HG02610 (cell line): ENCODE results near the gene MYBBP1A.
"Not testable (repeated sequence)": the region's sequence is repeated elsewhere in the genome, so short reads cannot be mapped to it uniquely, and the experiment has no call there.

ENCODE experiments used
- ATAC-seq: cut with Tn5 transposase; IDR thresholded peaks from one replicate; pipeline ENCODE4 v1.9.1; 2021; ENCODE audit warnings: mild to moderate bottlenecking, moderate library complexity; ENCODE audit not compliant: unreplicated experiment

MYBBP1A gene, protein sequence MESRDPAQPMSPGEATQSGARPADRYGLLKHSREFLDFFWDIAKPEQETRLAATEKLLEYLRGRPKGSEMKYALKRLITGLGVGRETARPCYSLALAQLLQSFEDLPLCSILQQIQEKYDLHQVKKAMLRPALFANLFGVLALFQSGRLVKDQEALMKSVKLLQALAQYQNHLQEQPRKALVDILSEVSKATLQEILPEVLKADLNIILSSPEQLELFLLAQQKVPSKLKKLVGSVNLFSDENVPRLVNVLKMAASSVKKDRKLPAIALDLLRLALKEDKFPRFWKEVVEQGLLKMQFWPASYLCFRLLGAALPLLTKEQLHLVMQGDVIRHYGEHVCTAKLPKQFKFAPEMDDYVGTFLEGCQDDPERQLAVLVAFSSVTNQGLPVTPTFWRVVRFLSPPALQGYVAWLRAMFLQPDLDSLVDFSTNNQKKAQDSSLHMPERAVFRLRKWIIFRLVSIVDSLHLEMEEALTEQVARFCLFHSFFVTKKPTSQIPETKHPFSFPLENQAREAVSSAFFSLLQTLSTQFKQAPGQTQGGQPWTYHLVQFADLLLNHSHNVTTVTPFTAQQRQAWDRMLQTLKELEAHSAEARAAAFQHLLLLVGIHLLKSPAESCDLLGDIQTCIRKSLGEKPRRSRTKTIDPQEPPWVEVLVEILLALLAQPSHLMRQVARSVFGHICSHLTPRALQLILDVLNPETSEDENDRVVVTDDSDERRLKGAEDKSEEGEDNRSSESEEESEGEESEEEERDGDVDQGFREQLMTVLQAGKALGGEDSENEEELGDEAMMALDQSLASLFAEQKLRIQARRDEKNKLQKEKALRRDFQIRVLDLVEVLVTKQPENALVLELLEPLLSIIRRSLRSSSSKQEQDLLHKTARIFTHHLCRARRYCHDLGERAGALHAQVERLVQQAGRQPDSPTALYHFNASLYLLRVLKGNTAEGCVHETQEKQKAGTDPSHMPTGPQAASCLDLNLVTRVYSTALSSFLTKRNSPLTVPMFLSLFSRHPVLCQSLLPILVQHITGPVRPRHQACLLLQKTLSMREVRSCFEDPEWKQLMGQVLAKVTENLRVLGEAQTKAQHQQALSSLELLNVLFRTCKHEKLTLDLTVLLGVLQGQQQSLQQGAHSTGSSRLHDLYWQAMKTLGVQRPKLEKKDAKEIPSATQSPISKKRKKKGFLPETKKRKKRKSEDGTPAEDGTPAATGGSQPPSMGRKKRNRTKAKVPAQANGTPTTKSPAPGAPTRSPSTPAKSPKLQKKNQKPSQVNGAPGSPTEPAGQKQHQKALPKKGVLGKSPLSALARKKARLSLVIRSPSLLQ (N-terminal part only)

GRCh38 chr17:4554997-4555799, at the start of gene MYBBP1A:
TSS of gene MYBBP1A (minus strand) at chr17:4555384. CDS start at chr17:4555324, 60 bp downstream.
- ATAC-seq, result peak; percentile 83

GRCh38 chr17:4604736-4605135, 49.6 kb upstream of the MYBBP1A start:
- not testable (repeated sequence) for ATAC-seq

DNA sequence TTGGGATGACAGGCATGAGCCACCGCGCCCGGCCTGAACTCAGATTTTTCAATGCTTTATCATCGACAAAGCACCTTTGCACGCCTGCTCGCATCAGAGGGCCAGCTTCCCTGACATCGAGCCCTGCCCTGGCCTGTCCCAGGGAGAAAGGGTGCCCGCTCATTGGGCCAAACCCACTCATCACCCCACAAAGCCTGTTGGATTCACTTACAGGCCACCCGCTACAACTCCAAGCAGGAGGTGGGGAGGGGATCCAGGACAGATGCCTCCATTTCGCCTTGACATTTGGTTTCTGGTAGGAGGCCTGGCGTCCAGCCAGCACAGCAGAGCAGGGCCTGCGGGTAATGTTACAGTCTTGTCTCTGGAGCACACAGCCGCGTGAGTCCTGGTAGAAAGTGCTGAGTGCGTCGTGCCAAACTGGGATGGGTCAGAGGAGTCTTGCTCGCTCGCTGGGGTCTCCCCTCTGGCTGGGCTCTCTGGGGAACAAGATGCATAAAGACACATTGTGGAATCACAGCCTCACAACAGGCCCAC, 49.0 kb upstream of the MYBBP1A start:
- ATAC-seq, result no peak

DNA sequence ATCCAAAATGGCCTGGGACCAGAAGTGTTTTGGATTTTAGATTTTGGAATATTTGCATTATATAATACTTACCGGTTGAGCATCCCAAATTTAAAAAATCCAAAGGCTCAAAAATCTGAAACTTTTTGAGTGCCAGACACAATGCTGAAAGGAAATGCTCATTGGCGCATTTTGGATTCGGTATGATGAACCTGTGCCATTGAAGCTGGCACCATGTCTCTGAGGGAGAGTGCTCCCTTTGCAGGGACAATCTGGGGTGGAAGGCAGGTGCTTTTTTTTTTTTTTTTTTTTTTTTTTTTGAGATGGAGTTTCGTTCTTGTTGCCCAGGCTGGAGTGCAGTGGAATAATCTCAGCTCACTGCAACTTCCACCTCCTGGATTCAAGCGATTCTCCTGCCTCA, 46.9 kb upstream of the MYBBP1A start:
- no peak for ATAC-seq

DNA sequence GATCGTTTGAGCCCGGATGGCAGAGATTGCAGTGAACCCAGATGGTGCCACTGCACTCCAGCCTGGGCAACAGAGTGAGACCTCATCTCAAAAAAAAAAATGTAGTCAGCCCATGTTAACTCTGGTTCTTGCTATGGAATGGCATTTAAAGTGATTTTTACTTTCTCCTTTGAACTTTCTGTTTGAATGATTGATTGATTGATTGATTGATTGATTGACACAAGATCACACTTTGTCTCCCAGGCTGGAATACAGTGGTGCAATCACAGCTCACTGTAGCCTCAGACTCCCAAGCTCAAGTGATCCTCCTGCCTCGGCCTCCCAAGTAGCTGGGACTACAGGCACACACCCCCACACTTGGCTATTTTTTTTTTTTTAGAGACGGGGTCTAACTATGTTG, 46.1 kb upstream of the MYBBP1A start:
- ATAC-seq, result no peak

GRCh38 chr17:4600563-4600962, 45.4 kb upstream of the MYBBP1A start:
- no peak for ATAC-seq

GRCh38 chr17:4599505-4600281, 44.5 kb upstream of the MYBBP1A start:
- ATAC-seq, result no peak

DNA sequence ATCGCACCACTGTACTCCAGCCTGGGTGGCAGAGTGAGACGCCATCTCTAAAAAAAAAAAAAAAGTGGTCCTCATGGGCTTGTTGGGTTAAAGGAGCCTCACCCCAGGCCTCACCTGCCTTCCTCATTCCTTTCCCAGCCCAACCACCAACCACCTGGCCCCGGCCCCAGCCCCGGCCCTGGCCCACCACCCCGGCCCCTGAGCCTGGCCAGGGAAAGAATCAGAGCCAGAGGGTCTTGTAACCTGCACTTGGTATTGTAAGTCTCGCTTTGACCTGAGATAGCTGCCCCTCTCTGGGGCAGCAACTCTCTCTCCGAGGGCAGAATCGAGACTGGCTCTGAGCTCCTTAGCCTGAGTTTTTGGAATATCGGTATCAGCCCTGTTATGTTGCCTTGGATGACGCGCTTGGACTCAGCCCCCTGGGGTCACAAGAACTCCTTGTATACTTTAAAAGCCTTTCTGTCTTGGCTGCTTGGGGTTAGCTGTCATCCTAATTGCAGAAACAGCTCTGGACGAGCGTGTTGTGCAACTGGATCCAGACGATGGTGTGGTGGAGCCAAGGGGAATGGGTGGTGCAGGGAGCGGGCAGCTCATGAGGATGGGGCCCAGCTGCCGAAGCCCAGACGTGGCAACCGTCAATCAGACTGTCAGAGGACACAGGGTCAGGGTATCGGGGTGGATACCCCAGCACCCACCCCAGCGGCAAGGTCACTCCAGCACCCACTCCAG, 43.8 kb upstream of the MYBBP1A start:
- no peak for ATAC-seq

DNA sequence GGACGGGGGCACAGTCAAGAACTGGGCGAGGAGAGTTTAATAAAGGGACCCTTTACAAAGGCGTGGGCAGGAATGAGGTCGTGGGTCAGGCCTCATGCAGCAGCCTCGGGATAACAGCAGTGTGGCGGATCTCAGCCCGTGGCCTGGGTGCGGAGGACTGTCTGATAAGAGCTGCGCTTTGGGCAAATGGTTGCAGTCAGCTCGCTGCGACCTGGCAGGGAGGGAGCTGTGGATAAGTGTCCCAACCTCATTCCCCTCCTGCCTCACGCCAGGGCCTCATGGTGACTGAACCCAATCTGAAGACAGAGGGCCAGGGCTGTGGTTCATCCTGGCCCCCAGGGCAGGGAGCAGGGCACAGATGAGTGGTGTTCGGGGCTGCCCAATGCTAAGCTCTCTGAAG, 42.8 kb upstream of the MYBBP1A start:
- ATAC-seq, result no peak

GRCh38 chr17:4596636-4597380, 41.6 kb upstream of the MYBBP1A start:
- ATAC-seq, result no peak

- ATAC-seq, result not testable (repeated sequence)
These were observed 40.6 kb upstream of the MYBBP1A start for GRCh38 chr17:4595685-4596342.

GRCh38 chr17:4594931-4595684, 39.9 kb upstream of the MYBBP1A start:
- ATAC-seq, result no peak

DNA sequence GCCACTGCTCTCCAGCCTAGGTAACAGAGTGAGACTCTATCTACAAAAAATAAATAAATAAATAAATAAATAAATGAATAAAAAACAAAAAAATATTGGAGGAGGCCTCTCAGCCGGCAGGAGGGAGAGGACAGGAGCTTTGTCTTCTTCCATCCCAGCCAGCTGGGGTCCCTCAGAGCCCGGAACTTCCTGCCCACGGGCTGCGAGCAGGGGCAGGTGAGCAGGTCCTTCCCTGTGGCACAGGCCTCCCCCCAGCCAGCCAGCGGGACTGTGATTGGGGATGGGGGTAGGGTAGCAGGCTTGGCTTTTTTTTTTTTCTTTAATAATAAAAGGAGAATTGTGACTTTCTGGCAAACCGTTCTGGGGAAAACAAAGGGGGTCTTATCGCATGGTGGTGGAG, 39.2 kb upstream of the MYBBP1A start:
- no peak for ATAC-seq

DNA sequence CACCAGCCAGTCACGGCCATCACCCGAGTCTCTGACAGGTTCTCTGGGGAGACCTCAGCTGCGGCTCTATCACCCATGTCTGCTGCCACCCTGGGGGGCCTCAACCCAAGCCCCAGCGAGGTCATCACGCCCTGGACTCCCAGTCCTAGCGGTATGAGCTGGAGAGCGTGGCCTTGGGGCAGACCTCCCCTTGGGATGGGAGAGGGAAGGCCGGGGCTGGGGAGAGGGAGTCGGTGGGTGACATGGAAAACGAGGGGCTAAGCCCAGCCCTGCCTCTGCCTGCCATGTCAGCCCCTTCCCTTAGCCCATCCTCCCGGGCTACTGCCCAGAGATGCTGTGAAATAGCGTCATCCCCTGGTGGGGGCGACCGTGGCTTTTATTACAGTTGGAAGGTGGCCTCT, 37.8 kb upstream of the MYBBP1A start:
- ATAC-seq, result no peak

DNA sequence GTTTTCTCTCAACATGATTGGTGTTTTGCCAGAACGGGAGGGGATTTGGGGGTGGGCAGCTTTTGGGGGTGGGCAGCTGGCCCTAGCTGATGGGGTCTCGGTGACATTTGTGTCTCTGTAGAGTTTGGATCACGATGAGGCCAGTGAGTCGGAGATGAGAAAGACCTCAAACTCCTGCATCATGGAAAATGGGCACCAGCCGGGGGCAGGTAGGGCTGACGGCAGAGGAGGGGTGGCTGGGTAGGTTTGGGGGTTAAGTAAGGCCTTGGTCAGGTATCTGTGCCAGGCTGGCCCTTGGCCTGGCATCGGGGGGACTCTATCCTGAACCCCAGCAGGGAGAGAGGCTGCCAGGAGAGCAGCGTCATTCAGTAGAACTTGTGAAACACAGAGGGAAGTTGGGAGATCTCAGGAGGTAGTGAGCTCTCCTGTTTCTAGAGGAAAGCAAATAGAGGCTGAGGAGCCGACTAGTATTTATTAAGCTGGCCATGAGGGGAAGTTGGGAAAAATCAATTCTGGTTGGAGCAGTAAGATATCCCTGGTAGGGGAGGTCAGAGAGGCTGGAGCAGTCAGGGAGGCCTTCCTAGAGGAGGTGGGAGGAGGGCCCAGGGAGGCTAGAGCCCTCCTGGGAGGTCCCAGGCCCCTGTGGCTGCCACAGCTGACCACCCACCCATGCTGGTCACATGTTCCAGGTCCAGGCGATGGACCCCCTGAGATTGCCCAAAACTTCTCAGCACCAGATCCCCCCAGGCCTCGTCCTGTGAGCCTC, 37.2 kb upstream of the MYBBP1A start:
- ATAC-seq, result no peak

- ATAC-seq, result no peak
These were observed 36.3 kb upstream of the MYBBP1A start for GRCh38 chr17:4591529-4591928.
